ENCODE measurements around the gene MYH9.
"Not testable (repeated sequence)": the region's sequence is repeated elsewhere in the genome, so short reads cannot be mapped to it uniquely, and the experiment has no call there.

- TF ChIP-seq PRDM4, ZNF768, ZNF280D, OVOL3, ZNF449, CTCF, INSM2 (tag by site-specific recombination; IDR thresholded peaks at IDR 0.05): not testable (repeated sequence)
Observed at GRCh38 chr22:36263886-36264664, 123.7 kb downstream of the MYH9 start.

All from HEK293 (cell line).